HUDEP-2 (cell line): Measurements from ENCODE around the gene CXCL16.
"Not testable (repeated sequence)": the region's sequence is repeated elsewhere in the genome, so short reads cannot be mapped to it uniquely, and the experiment has no call there.

Experiments
- DNase-seq, 76 experiments: peaks; one replicate each; lab custom pipeline; 2025; ENCODE audit not compliant: unreplicated experiment in 76 of 76; lab: John Stamatoyannopoulos, UW

CXCL16 gene

DNA sequence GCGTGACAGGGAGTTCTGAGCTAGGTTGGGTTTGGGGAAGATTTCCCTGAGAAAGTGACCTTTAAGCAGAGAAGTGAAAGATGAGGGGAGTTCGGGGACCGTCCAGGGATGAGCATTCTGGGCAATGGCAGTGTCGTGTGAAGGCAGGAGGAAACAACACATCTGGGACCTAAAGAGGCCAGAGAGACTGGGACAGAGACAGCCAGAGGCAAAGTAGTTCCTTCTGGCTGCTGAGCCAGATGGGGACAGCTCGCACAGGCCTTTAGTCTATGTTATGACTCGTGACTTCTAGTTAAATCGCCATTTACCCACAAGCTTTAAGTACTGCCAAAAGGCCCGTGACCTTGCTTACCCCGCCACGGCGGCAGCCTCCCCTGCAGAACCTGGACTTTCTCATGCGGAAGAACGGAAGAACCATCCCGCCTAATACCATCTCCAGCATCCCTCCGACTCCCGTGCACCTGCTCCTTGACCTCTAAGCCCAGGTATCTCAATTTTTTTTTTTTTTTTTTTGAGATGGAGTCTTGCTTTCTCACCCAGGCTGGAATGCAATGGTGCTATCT, 17.0 kb downstream of the CXCL16 start:
- DNase-seq, result no peak

DNA sequence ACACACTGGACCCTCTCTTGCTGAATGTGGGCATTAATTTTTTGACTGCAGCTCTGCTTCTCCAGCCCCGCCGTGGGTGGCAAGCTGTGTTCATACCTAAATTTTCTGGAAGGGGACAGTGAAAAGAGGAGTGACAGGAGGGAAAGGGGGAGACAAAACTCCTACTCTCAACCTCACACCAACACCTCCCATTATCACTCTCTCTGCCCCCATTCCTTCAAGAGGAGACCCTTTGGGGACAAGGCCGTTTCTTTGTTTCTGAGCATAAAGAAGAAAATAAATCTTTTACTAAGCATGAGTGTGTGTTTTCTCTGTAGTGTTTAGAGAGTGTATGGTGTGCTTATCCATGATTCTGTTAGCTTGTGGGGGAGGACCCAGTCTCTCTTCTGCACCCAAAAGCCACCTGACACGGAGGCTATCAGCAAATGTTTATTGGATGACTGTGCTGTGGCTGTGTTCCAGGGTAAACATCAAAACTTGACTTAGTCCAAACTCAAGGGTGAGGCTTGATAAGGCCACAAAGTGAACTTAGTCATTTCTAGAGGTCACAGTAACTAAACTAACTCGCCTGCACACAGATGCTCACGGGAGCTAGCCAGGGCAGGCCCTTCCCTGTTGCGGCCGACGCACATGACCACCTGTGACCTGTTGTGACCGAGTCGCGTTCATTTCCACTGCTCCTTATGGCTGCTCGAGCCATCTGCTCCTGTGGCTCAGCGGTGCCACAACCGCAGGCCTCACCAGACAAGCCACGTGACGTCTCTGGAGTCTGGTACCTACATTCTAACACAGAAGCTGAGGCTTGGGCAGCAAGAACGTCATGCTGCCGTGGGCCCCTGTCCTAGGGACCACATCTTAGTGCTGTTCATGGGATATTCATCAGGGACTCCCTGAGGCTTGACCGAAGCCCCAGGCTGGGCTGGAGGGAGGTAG, 18.3 kb downstream of the CXCL16 start:
- peak in 73 of 76 experiments; percentile 22 to 93 (median 80) for DNase-seq

GRCh38 chr17:4720787-4721186, 18.9 kb downstream of the CXCL16 start:
- DNase-seq, result no peak

- peak in 16 of 76 experiments; percentile 6 to 78 (median 54) for DNase-seq
Measured at GRCh38 chr17:4719684-4720221, 20.0 kb downstream of the CXCL16 start.

DNA sequence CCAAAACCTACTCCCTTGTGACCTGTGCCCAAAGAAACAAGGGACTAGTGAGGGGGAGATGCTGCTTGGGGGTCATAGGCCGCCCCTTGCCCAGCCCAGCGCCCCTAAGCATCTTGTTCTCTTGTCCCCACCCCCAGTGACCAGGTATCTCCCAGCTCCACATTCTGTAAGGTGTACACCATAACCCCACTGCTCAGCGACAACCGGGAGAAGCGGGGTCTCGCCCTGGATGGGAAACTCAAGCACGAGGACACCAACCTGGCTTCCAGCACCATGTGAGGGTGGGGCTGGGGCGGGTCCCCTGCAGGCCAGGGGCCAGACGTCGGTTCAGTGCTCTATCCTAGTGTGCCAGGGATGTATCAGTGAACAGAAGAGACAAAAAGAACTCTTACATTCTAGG, 20.6 kb downstream of the CXCL16 start:
- peak in 1 of 76 experiments; percentile 10 for DNase-seq

DNA sequence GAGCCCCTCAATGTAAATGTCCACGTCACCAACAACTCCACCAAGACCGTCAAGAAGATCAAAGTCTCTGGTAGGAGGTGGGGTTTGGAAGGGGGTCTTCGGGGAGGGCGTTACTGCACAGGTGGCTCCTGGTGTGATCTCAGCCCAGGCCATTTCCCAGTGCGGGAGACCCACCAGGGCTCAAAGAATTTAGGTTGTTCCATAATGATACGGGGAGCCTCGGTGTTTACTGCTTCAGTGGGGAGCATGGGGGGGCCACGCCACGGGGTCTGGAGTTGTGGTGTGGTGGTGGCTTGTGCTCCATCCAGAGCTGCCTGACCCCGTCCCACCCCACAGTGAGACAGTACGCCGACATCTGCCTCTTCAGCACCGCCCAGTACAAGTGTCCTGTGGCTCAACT, 21.5 kb downstream of the CXCL16 start:
- no peak for DNase-seq

DNA sequence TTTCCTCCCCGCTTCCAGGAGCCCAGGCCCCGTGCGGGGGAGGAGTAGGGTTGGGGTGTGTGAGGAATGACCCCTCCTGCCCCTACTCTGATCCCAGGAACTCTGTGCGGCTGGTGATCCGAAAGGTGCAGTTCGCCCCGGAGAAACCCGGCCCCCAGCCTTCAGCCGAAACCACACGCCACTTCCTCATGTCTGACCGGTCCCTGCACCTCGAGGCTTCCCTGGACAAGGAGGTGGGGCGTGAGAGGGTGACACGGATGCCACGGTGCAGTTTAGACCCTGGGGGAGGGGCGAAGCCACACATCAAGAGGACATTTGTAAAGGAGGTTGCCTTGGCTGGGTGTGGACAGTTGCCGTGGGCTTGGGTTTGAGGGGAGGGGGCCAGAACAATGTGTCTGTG, 21.9 kb downstream of the CXCL16 start:
- no peak for DNase-seq

DNA sequence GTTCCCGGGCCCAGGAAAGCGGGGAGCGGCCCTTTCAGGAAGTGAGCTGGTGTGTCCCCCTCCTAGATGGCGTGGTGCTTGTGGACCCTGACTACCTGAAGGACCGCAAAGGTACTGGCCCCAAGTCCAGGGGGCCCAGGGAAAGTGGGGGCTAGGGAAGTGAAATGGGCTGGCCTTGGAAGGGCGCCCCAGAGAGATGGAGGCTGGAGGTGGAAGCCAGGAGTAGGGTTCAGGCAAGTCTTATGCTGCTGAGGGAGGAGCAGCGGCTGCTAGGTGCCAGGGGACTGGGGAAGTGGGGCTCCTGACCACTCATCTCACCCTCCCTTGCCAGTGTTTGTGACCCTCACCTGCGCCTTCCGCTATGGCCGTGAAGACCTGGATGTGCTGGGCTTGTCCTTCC, 23.6 kb downstream of the CXCL16 start:
- DNase-seq, result no peak

DNA sequence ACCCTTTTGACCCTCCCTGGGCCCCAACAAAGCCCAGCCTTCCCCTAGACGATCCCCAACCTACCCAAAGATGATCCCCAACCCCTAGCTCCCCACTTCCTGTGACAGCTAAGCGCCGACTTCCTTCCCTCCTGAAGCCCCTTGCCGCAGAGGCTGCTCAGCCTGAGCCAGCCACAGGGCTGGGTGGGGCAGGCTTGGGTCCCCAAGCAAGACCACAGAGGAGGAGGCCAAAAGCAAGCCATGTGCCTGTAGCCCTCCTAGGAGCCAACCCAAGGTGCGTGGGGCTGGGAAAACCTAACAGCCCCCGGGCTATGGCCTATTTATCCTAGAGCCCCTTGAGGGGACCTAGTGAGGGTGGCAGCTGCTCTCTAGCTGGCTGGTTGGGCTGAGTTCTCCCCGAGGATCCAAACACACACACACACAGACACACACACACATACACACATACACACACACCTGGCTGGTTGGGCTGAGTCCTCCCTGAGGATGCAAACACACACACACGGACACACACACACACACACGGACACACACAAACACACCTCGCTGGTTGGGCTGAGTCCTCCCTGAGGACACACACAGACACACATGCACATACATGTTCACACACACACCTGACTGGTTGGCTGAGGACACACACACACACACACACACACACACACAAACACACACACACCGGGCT, 24.5 kb downstream of the CXCL16 start:
- no peak for DNase-seq

DNA sequence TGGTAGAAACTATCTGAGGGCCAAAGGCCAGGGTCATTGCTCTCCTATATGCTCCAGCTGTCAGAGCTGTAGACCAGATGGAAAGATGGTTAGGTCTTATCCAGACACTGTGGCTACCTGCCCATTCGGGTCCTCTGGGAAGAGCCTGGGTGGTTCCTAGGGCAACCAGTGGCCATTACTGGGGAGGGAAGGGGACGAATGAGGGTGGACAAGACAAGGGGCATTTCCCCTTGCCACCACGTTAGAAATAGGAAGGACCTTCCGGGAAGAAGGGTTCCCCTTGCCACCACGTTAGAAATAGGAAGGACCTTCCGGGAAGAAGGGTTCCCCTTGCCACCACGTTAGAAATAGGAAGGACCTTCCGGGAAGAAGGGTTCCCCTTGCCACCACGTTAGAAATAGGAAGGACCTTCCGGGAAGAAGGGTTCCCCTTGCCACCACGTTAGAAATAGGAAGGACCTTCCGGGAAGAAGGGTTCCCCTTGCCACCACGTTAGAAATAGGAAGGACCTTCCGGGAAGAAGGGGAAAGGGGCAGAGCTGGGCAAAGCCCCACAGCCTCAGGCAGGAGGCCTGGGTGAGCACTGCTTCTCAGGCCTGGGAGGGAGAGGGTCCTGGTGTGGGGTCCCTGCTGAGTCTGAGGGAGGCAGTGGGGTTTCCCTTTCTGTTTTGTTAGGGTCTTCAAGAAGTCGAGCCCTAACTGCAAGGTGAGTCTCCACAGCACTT, 25.2 kb downstream of the CXCL16 start:
- DNase-seq, result not testable (repeated sequence)

DNA sequence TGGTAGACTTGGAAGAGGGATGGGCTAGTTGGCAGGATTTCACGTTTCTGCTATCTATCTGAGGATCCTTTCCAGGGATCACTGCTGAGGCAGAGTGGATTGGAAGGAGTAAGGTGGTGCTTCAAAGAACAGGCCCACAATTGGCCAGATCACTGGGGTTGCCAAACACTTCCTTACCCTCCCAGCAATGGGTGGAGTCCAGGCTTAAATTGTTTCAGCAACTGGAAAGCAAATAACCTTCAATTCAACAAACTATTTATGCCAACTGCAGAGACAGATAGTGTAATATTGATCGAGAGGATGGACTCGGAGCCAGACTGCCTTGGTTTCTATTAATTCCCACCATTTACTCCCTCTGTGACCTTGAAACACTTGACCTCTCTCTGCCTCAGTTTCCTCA, 27.2 kb downstream of the CXCL16 start:
- DNase-seq, result peak in 1 of 76 experiments; percentile 15

DNA sequence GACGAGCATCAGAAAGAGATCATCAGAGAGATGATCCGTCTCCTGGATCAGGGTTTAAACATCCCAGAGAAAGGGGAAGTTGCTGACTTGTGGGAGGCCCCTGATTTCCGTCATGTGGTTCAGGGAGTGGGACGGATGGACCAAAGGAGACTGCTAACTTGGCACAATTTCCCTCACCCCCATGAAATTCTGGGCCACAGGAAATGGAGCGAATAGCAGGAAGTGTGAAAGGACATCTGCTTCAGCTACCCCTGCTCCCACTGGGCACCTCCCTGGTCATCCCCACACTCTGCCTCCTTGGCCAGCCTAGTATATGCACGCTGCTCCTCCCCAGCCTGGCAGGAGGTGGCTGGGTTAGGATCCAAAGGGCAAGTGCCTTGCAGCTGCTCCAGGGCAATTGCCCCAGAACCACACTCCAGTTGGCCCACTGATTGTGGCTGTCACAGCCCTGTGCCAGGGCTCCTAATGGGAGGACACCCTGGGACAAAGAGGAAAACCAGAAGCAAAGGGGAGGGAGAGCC, 28.0 kb downstream of the CXCL16 start:
- peak in 1 of 76 experiments; percentile 14 for DNase-seq

DNA sequence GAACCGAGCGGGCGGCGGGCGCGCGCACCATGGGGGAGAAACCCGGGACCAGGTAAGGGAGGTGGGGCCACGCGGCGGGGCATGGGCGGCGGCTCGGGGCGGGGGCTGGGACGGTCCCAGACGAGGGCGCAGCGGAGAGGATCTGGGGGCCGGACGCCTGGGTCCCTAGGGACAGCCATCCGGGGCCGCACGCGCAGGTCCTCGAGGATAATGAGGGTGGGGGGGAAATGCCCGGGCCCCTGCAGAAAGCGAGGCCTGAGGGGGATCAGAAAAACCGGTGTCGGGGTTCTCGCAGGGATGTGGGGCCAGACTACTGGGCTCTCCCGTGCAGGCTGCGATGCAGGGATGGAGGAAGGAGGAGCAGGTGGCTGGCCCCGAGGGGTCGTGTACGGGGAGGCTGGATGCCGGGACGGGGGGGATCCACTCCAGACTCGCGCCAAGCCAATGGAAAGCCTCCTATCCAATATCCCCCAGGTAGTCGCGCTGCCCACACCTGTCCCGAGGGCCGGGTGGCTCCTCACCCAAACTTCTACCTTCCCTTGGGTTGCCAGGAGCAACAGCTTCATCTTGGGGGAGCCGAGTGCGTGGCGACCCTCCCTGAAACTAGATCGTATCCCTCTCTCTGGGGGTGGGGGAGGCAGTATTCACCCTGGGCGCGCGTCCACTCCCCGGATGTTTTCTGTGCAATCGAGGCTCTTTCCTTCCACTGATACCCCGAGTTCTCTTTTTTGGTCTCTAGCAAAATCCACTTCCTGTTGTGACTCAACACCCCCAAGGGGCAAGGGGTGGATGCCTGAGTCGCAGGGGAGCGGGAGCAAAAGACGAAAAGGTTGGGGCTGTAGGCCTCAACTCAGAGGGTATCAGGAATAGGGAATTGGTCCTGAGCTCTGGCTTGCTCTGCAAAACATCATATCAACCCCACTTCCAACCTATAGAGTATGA, 28.8 kb downstream of the CXCL16 start:
- peak in 1 of 76 experiments; percentile 7 for DNase-seq

DNA sequence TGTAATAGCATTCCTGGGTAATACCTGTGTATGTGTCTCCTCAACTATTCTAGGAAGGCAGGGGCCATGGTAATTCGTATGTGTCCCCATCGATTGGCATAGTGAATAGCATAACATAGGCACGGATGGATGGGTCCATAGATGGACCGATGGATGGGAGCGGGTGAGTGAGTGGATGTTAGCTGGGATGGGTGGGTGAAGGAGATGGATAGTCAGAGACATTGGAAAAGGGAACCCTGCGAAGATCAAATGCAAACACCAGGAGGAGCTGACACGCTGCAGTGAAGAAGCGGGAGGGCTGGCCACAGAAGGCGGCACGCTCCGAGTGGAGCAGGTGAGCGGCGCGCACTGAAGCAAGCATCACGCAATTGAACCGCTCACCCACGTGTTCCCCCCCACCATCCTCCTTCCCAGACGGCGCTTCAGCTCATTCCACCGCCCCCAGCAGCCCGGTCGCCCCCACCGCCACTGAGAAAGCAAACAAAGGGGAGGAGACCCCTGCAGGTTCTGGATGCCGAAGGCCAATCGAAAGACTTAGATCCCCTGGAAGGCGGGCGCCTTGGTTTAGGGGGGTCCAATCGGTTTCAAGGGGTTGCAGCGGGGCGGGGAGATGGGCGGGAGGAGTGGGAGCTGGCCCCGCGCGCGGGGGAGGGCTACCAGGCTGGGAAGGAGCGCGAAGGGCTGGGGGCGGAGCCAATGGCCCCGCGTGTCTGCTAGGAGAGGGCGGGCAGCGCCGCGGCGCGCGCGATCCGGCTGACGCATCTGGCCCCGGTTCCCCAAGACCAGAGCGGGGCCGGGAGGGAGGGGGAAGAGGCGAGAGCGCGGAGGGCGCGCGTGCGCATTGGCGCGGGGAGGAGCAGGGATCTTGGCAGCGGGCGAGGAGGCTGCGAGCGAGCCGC, 29.7 kb downstream of the CXCL16 start, which contains the start of gene ARRB2:
TSS of gene ARRB2 (plus strand) at position 839 of the 899 bp plus-strand sequence. CDS start 90 bp downstream, outside the sequence.
- peak in 75 of 76 experiments; percentile 64 to 98 (median 96) for DNase-seq

- peak in 45 of 76 experiments; percentile 8 to 65 (median 29) for DNase-seq
Measured at GRCh38 chr17:4708436-4708835, 31.3 kb downstream of the CXCL16 start.

- DNase-seq, result no peak
Measured at GRCh38 chr17:4706121-4706520, 33.6 kb downstream of the CXCL16 start.

- DNase-seq, result no peak
Measured at GRCh38 chr17:4704991-4705390, 34.7 kb downstream of the CXCL16 start.

- not testable (repeated sequence) for DNase-seq
Measured at GRCh38 chr17:4704574-4704907, 35.2 kb downstream of the CXCL16 start.
